NCI-H446 (cell line): ENCODE results near the gene LACC1.
A peak's percentile ranks its signal among the peaks of the same experiment; 100 is the strongest.

Experiments
- DNase-seq, 2 experiments: peaks; one replicate each; lab custom pipeline; 2025; lab: John Stamatoyannopoulos, UW

The LACC1 gene

DNA sequence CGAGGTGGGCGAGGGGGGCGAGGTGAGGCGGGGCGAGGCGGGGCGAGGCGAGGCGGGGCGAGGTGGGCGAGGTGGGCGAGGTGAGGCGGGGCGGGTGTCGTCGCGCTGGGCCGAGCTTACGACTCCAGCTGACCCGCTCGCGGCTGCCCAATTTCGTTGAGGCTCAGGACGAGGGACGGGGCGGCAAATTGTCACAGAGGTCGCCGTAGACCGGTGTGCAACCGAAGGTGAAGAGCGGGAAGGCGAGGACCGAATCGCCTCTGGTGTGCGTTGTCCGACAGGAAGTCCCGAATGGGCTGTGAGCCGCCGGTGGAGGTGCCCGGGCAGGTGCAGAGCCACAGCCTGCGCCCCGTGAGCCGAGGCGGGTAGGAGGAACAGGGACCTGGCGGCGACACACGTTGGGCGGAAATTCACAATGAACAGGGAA is at the start of gene LACC1:
Gene LACC1, plus strand, starts transcription at position 150 of the 427 bp plus-strand sequence. CDS start 1,082 bp downstream, outside the sequence.
- DNase-seq: peak in 1 of 2 experiments; percentile 31

DNA sequence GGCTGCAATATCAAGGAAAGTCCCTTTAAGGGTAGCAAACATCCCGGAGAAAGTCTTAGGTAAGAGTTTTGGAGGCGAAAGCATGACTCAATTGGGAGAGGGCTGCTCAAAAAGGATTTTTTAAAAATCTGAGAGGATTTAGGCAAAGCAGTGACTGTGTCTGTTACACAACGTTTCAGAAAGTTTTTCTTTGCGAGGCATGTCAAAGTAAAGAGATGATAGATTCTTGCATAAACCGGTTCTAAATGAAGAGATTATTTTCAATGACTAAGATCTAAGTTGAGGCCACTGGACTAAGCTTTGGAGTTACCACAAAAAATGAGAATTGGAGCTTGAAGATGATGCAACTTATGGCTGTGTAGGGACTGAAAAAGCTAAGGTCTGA is 49.2 kb upstream of the LACC1 start:
- no peak for DNase-seq

DNA sequence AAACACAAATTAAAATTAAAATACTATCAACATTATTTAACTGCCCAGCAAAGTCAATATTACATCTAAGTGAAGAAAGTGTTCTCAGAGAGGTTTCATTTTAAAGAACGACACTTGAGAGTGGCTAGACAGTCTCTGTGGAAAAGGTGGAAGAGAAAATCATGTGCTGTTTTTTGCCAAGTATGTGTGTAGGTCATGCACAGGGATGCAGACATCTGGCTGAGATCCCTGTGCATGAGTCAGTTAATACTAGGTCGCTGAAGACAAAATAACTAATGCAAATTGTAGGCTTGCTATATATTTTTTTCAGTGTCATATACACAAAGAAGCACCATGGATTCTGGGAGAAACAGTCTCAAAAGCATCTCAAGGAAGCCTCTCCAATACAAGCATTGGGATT is 48.6 kb upstream of the LACC1 start:
- no peak for DNase-seq

DNA sequence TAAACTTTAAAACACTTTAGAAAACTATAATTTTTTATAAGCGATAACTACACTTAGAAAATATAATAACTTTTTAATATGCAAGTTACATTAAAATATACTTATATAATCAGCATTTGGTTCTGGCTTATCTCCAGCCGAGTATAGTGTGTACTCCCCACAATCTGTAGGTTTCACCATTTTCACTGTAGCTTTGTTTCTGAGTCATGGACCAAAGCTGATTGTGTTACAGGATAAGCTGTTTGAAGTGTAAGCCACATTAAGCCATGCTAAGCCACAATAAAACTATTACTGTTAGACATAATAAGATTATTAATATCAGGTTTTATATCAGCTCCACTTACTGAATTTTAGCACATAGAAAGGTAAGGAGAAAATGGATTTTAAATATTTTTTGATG is 44.0 kb upstream of the LACC1 start:
- no peak for DNase-seq

DNA sequence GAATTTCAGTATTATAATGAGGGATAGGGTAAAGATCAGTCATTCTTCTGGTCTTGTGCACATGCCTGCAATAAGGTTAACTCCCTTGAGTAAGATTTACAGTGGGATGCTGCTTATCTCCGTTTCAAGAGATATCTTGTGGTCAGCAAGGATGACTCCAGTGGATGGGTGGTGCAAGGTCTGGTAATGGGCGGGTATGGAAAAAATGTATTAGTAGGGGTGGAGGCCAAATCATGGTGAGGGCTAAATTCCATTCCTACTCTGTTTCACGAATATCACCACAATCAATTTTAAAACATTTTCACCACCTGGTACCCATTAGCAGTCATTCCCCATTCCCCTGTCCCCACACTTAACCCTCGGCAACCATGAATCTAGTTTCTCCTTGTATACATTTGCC is 40.8 kb upstream of the LACC1 start:
- no peak for DNase-seq

DNA sequence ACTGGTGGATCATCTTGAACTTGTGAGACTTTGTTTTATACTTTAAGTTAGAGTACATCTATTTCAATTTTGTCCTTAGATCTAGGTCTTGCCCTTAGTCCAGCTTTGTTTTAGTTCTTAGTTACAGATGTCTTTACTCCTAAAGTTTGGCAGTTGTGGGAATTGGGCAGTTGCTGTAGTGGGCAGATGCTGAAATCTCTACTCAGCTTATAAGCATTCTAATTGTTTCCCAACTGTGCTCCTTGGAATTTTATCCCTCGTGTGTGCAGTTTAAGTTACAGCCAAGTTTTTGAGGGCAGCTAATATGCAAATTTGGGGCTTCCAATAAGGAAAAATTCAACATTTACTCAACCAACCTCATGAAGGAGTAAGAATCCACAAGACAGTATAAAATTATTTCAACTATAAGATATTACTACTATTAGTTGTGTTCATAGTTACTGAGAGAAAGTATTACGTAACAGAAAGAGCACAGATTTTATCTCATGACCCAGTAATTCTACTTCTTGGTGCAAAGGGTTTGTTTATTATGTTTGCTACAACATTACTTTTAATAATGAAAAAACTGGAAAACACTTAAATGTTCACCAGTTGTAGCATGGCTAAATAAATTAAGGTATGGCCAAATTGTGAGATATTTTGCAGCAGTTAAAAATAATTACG is 33.1 kb upstream of the LACC1 start:
- no peak for DNase-seq

DNA sequence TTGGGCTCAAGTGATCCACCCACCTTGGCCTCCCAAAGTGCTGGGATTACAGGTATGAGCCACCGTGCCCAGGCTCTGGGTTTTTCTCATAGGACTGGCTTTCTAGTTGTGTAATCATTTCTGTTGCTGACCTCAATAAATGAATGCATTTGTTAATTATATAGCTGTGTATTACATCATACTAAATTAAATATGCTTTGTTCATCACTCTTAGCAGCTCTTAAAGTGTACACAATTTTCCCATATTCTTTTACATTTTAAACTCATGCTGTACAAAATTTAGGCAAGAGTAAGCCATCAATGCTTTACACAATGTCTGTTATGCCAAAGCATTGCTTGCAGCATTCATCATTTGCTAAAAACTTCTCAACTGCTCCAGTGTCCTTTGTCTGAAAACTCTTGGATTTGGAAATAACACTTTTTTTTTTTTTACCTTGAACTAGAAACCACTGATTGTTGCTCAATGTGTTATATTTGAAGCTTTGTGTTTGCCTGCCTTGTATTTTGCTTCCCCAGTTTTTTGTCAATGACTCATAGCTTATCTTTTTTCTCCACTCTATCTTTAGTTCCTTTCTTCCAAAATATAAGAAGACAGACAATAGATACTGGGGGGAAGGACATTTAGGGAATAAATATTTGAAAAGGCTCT is 31.6 kb upstream of the LACC1 start:
- no peak for DNase-seq

DNA sequence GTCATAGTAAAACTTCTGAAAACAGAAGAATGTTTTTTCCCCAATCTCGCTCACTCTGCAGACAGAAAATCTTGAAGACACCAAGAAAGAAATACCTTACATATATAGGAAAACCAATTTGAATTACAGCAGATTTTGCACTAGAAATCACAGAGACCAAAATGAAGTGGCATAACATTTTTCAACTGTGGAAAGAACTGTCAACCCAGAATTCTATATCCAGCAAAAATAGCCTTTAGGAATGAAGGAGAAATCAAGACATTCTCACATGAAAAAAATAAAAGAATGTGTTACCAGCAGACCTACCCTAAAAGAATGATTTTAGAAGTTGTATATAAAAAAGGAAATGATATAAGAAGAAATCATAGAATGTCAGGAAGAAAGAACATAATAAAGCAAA is 28.8 kb upstream of the LACC1 start:
- DNase-seq: no peak

DNA sequence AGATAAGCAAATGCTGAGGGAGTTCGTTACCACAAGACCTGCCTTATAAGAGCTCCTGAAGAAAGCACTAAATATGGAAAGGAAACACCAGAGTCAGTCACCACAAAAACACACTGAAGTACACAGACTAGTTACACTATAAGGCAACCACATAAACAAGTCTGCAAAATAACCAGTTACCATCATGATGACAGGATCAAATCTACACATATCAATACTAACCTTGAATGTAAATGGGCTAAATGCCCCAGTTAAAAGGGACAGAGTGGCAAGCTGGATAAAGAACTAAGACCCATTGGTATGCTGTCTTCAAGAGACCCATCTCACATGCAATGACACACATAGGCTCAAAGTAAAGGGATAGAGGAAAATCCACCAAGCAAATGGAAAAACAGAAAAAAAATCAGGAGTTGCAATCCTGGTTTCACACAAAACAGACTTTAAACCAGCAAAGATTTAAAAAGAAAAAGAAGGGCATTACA is 26.7 kb upstream of the LACC1 start:
- DNase-seq: no peak

DNA sequence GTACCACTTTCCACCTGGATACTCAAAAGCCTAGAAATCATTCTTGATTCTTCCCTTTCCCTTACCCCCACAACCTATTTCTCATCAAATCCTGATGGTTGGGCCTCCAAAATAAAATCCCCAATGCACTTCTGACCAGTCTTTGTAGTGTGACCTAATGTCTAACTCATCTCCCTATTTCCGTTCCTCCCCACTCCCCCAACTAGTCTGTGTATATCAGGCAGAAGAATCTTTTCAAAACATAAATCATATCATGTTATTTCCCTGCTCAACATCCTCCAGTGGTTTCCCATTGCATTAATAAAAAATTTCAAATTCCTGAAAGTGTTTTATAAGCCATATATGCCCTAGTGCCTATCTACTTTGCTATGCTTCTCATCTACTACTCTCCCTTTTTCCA is 17.8 kb upstream of the LACC1 start:
- no peak for DNase-seq

DNA sequence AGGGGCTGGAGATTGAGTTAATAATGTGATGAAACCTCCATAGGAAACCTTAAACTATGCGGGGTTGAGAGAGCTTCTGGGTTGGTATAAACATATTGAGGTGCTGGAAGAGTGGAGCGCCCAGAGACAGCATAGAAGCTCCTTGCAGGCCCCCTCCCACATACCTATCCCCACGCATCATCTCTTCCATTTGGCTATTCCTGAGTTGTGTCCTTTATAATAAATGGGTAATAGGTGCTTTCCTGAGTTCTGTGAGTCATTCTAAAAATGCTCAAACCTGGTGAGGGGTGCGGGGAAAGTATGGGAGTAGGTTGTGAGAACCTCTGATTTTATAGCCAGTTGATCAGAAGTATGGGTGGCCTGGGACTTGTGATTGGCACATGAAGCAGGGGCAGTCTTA is 14.8 kb upstream of the LACC1 start:
- no peak for DNase-seq

DNA sequence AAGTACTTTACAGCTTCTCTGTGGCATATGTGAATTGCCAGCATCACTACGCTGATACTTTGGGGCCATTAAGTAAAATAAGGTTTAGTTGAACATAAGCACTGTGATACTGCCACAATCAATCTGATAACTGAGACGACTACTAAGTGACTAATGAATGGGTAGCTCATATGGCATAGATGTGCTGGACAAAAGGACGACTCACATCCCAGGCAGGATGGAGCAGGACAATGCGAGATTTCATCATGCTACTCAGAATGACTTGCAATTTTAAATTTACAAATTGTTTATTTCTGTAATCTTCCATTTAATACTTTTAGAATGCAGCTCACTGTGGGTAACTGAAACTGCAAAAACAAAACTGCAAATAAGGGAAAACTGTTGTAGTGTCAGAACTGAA is 13.8 kb upstream of the LACC1 start:
- no peak for DNase-seq

DNA sequence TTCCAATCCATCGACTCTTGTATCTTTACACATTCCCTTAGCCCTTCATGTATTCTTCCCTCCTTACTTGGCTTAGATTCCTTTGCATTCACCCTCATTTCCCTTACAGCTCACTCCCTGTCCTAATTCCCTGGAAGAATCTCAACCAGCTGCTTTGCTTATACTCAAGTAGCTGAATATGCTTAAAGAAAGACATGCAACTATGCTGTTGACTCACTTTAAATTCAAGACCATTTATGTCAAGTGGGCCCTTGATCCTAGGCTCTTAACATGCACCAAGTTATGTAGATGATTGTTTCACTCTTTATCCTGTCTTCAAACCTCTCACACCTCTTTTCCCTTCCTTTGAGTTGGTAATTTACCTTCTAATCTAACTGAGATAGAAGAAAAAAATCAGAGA is 7.5 kb upstream of the LACC1 start:
- DNase-seq: no peak

DNA sequence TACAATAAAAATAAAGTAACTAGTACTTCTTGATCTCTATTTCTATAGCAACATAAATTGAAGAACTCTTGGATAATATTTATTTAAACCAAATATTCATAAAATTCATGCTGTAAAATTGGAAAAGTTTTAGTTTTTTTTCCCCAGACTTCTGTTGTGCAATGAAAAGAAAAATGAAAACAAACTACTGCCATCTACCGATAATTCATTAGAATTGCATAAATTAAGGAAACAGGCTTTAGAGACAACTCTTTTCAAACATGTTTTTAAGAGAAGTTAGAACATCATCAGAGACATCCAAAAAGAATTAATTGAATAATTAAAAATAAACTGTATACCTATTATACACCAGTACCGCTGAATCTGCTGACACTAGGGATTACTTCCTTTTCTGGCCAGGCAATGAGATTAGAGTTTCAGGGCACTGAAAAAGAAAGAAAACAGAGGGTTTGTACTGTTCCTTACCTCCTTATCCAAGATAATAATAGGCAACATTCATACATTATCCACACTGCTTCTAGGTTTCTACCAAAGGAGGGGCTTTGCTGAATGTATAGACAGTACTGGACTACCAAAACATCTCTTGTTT is 5.1 kb upstream of the LACC1 start:
- DNase-seq: peak; percentile 6 to 45

DNA sequence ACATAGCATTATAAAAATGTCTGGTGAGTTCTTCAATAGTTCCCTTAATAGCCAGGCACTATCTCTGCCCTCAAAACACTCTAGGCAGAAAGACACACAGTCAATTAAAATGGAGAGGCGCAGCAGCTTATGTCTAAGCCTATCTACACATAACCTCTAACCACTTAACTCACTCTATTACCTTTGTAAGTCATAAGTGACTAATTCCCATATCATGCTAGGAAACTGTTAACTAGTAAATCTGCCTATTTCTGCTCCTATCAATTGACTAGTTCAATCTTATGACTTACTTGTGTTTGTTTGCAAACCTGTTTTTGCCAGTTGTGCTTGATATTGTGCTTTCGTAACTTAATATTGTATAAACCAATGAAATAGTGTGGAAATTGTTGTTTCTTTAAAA is 3.3 kb upstream of the LACC1 start:
- no peak for DNase-seq

DNA sequence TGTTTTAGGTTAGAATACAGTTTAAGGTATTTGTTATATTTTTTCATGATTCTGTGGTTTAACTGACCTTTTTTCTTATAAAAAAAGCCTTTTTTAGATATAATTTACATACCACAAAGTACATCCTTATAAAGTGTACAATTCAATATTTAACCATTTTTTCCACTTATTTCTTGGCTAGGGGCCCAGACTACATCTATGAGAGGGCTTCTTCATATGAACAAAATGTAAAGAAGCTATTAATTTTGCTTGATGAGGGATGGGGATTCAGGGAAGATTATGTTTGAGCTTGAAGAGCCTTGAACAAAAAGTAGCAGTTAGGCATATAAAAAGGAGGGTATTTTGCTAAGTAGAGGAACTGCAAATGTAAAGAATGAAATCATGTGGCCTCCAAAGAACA is 2.4 kb upstream of the LACC1 start:
- DNase-seq: no peak

DNA sequence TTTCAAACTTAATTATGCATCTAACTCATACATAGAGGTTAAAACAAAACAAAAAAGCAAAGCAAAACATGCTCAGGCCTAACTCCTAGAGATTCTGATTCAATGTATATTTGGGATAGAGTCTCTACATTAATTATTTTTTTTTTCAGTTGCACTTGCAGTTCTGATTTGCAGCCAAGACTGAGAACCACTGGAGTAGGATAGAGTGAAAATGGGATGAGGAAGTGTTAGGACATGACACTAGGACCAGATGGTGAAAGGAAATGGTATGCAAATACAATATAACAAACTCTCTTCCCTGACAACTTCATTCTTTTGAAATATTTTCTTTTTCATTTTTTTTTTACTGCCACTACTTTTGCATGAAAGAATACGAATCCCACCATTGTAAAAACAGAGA is 1.9 kb upstream of the LACC1 start:
- DNase-seq: peak; percentile 4 to 39

DNA sequence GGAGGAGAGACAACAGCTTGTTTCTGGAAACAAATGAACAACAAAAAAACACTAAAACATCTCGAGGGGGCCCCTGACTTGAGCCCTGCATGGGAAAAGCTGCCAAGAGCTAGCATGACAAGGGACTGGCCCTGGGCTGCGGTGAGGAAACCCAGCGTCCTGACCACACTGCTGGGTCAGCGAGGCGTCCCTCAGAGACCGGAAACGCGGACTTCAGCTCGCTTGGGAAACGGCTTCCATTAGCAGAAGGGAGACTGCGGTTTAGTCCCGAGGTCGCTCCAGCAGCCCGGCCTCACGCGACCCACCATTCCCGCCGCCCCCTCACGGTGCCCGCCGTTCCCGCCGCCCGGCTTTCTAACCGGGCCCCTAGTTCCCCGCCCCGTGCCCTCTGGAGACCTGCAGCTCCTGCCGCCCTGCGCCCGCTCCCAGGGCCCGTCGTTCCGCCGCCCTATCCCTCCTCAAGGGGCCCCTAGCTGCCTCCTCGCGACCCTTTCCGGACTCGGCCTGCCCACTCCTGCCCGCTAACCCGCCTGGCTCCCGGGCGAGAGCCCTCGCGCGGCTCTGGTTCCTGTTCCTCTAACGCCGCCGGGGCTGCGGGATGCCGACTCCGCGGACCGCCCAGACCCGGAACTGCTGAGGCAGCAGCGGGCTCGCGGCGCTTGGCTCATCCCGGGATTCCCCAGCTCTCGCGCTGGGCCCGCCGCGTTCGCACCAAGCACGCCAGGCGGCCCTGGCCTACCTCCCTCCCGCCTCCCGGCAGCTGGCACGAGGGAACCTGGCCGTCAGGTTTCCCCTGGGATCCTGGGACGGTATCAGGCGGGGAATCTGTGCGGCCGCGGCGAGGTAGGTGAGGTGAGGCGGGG is 581 bp upstream of the LACC1 start, which contains the start of gene CCDC122:
Gene CCDC122, minus strand, starts transcription at position 849 of the 863 bp plus-strand sequence. CDS start 10,364 bp downstream, outside the sequence.
- DNase-seq: peak; percentile 14 to 59

DNA sequence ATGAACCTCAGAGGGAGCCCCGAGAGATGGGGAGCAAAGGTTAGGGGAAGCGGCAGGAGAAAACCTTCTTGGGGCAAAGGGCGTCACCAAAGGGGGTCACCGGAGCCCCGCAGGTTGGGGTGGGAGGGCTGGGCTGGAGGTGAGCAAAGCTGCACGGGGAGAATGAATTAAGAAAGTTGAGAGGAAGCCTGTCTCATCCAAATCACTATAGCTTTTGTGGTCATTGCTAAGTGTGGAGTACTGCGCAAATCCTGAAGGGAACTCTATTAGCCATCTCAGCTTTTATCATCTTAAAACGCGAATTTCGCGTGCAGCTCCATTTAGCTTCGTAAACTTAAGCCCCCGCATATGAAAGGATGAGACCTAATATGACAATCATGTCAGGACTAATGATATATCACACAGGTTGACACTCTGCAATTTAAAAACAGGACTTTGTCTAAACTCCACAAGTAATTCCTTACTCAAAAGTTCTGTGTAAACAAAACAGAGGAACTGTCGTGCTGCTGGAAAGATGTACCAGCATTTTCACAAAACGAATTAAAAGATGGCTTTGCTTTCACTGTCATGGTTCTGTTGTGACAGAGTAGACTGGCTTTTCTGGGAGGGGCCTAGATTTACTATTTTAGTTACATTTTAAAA is 631 bp downstream of the LACC1 start:
- DNase-seq: no peak

DNA sequence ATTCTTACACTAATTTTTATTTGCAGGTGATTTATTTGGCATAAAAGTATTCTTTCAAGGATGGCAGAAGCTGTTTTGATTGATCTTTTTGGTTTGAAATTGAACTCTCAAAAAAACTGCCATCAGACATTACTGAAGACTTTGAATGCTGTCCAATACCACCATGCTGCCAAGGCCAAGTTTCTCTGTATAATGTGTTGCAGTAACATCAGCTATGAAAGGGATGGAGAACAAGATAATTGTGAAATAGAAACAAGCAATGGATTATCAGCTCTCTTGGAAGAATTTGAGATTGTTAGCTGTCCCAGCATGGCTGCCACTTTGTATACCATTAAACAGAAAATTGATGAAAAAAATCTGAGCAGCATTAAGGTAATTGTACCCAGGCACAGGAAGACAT is 1.2 kb downstream of the LACC1 start:
- peak in 1 of 2 experiments; percentile 44 for DNase-seq

DNA sequence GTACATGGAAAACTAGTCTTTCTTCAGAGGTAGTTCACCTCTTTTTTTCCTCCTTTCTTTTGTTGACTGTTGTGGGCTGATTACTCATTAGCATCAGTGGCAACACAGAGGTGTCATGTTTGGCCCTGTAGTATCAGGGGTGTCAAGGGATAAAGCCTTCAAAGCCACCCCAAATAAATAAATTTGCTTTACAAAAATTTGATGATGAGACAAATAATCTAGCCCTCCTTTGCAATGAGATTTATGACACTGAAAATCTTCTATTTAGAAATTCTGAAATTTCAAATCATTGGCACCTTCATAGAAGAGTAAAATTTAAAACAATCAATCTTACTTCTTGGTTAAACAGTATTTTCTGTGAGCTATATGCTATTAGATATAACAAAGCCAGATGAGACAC is 1.9 kb downstream of the LACC1 start:
- no peak for DNase-seq

DNA sequence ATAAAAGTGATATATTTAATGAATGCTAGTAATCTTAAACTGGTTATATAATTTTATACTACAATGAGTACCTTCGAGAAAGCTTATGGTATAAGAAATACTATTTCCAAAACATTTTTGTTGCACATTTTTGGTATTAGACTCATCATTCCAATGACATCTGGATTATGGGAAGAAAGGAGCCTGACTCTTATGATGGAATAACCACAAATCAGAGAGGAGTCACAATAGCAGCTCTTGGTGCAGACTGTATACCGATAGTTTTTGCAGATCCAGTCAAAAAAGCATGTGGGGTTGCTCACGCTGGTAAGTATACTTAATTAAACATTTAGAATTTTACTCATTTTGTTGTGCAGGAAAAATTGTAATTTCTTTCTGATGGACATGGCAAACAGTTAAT is 3.9 kb downstream of the LACC1 start:
- DNase-seq: no peak
